Measurements from ENCODE around the gene UXS1.

UXS1 gene

DNA sequence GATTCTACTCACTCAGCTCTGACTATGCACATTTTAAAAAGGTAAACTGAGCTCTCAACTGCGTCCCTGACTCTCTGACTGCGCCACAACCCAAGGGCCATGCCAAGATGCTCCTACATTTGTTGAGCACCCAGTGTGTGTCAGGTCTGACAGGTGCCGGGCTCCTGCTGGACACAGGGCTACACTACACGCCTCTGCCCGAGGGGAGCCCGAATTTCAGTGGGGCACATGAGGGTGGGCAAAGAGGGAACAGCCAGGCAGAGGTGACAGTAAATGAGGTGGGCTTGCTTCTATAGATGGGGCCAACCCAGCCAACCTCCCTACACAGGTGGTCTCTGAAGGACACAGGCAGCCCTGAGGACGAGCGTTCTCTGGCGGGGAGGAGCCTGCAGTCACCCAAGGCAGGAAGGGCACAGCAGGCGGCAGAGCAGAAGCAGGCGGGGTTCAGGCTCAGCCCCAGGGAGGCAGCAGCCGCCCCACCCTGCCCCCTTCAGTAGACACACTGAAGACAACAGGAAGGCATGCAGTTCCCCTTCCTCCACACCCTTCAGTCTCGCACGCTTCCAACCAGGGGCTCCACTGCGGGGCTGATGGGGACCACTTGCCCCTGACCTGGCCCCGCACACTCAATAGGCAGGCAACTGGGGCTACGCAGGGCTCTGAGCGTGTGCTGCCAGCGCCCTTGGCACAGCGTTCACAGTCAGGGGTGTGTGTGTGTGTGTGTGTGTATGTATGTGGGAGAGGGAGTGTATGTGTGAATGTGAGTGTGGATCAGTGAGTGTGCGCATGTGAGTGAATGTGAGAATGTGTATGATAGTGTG is 98.4 kb downstream of the UXS1 start:
- no peak for DNase-seq (ENCODE audit: low read depth, low spot score)
- H3K27ac ChIP-seq, result no peak overlapping the region

- DNase-seq (ENCODE audit: low read depth, low spot score), result no peak
- H3K27ac ChIP-seq, result no peak overlapping the region
Observed at GRCh38 chr2:106094131-106094841, 99.8 kb downstream of the UXS1 start.

DNA sequence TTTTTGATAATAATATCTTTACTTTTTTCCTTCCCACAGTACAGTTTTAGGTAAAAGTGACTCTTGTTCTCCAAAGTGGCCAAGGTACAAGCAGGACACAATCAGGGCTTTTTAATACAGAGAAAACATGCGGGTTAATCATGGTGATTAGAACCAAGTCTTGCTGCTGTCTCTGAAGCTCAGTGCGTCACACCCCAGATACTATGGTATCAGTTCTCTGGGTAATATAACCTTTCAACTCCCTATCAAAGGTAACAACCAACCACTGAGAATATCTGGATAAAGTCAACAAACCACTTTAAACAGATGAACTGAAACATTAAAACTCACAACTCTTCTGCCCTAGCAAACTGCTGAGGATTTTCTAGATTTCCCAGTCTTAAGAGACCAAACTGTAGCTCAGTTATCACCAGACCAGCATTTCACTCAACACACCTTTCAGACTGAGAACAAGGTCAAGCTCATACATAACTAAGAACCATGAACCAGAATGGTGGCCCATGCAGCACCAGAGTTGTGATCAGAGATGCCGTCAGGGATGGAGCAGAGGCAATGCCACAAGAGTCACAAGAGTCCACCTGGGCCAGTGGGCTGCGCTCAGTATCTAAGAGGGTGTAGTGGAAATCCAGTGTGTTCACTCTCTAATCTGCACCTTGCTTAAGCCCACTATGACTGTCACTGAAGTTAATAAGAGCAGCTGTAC is 103.0 kb downstream of the UXS1 start:
- no peak for DNase-seq (ENCODE audit: low read depth, low spot score)
- no peak overlapping the region for H3K27ac ChIP-seq

DNA sequence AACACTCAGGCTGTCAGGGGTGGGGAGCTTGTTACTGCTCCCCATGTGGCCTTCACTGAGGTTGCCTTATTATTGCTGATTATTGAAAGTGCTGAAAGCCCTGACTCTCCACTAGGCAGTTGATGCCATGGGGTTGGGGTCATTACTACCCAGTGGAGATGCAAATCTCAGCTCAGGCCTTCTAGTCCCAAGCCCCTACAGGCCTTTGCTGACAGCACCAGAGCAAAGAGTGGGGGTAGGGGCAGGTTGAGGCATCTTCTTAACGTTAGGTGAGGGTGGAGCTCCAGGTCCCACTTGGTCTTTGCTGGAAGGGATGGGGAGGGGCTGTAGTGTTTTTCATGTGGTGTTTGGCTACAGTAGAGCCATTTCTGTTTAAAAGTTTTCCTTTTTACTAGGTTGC is 104.5 kb downstream of the UXS1 start:
- no peak for DNase-seq (ENCODE audit: low read depth, low spot score)
- H3K27ac ChIP-seq, result no peak overlapping the region

GRCh38 chr2:106085181-106085940 is 108.7 kb downstream of the UXS1 start:
- no peak overlapping the region for H3K27ac ChIP-seq
- DNase-seq (ENCODE audit: low read depth, low spot score), result no peak

- no peak overlapping the region for H3K27ac ChIP-seq
- DNase-seq (ENCODE audit: low read depth, low spot score), result no peak
Observed at GRCh38 chr2:106080959-106081358, 113.1 kb downstream of the UXS1 start.

GRCh38 chr2:106078096-106078495 is 116.0 kb downstream of the UXS1 start:
- H3K27ac ChIP-seq, result no peak overlapping the region
- DNase-seq (ENCODE audit: low read depth, low spot score), result no peak

GRCh38 chr2:106076941-106077340 is 117.2 kb downstream of the UXS1 start:
- DNase-seq (ENCODE audit: low read depth, low spot score), result no peak
- H3K27ac ChIP-seq, result no peak overlapping the region

- DNase-seq (ENCODE audit: low read depth, low spot score), result no peak
- no peak overlapping the region for H3K27ac ChIP-seq
Observed at GRCh38 chr2:106075048-106075447, 119.1 kb downstream of the UXS1 start.

DNA sequence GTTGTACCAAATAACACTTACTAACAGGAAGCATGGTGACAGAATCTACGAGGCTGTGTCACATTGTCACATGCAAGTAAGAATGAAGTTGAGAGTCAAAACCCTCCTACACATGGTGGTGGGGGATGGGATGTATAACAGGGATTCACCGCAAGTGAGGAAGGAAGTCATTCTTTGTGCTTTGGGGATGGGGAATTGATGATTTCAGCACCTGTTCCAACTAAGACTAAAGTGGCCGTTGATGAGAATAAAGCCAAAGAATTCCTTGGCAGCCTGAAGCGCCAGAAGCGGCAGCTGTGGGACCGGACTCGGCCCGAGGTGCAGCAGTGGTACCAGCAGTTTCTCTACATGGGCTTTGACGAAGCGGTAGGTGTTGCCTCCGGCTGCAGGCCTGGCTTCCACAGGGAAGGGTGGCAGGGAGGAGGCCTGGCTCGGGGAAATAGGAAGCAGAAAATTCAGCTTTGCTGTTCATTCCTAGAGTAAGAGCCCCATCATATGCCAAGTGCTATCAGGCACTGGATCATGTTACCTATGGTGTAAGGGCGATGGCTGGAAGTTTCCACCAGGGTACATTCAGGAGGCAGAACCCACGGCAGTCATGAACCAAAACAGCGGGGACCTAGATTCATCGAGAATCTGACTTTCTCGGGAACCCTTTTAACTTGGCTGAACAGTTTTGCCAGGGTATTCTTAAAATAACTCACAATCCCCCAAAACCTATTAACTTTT is 120.3 kb downstream of the UXS1 start:
- no peak for DNase-seq (ENCODE audit: low read depth, low spot score)
- no peak overlapping the region for H3K27ac ChIP-seq

DNA sequence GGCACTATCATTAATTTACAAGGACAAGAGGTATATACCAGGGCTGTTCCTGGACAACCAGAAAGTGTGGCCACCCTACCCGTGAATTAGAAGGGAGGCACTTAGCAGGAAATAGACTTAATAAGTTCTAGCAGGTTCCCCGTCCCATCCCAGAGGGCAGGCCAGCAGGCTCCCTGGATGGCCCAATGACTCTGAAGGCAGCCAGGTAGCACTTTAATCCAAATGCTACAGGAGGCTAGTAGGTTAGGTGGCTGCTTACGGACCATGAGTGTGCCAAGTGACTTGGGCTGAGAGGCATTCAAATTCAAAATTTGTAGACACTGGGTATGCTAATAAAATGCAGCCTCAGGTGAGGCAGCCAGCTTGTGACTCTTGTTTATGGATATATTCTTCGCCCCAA is 123.9 kb downstream of the UXS1 start:
- no peak for DNase-seq (ENCODE audit: low read depth, low spot score)
- no peak overlapping the region for H3K27ac ChIP-seq

GRCh38 chr2:106068451-106068850 is 125.7 kb downstream of the UXS1 start:
- no peak overlapping the region for H3K27ac ChIP-seq
- DNase-seq (ENCODE audit: low read depth, low spot score), result no peak

GRCh38 chr2:106065983-106066820 is 127.9 kb downstream of the UXS1 start:
- DNase-seq (ENCODE audit: low read depth, low spot score), result no peak
- H3K27ac ChIP-seq, result no peak overlapping the region

DNA sequence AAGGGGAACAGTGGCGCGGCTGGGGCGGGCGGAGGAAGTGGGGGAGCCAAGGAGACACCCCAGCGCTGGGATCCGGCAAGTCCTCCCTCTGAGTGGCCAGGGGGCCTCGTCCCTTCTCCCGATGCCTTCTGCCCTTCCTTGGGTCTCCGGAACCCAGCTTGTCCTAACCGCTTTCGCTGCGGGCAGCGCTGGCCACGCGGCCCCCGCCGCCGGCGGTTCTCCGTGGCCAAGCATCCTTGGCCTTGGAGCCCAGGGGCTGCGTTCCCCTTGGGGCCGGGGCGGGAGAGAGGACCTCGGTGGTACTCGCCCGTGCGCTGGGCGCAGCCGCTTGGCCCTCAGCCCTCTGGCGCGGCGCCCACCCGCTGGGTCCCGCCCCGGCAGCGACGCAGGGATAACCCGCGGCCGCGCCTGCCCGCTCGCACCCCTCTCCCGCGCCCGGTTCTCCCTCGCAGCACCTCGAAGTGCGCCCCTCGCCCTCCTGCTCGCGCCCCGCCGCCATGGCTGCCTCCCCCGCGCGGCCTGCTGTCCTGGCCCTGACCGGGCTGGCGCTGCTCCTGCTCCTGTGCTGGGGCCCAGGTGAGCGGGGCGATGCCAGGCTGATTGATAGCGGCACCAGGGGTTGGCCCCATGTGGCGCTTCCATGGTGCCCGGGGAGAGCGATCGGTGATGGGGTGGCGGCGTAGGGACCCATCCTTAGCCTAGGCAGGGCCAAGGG is 128.7 kb downstream of the UXS1 start:
- no peak overlapping the region for H3K27ac ChIP-seq
- DNase-seq (ENCODE audit: low read depth, low spot score), result no peak

GRCh38 chr2:106063181-106063580 is 130.9 kb downstream of the UXS1 start:
- DNase-seq (ENCODE audit: low read depth, low spot score), result no peak
- H3K27ac ChIP-seq, result no peak overlapping the region

- no peak overlapping the region for H3K27ac ChIP-seq
- DNase-seq (ENCODE audit: low read depth, low spot score), result no peak
Observed at GRCh38 chr2:106062627-106063026, 131.5 kb downstream of the UXS1 start.

DNA sequence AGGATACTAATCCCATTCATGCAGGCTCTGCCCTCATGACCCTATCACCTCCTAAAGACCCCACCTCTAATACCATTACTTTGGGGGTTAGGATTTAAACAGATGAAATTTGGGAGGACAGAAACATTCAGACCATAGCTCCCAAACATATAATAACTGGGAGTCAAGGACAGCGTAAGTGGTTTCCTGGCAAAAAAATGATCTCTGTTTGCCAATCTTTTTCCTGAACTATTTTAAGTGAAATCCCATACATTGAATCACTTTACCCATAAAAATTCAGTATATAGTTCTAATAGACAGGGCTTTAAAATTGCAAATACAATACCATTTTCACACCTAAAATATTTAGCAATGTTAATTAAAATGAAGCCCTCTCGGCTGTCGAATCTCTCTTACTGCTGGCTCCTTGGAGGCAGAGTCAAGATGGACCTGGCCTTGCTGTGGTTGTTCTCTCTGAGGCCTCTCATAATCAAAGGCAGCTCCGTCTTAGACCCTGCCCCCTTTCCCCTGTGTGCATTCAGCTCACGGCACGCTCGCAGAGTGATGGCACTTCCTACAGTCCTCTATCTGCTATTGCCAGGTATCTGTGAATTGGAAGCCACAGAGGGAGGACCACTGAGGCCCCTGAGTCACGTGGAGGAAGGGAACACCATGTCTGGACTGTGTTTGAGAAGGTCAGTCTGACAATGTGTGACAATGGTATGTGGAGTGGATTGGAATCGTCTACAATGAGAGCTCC is 132.3 kb downstream of the UXS1 start:
- no peak overlapping the region for H3K27ac ChIP-seq
- DNase-seq (ENCODE audit: low read depth, low spot score), result no peak
